Skin of body (tissue), 2 donors: ENCODE results near the gene RNF144A. TPM values are rescaled to one million over a fixed set of nuclear protein-coding genes. Genes with fewer than 3 reads are reported as not detected.
A peak's percentile ranks its signal among the peaks of the same experiment; 100 is the strongest.

Experiments used
- DNase-seq: peaks from one replicate; lab custom pipeline; 2025; lab: John Stamatoyannopoulos, UW
- total RNA-seq: library from RNA; depleted of rRNA; stranded (reverse); fragments of >200 nt; gene quantifications from one replicate; pipeline ENCODE4 v1.2.3, GENCODE V29; 2014

RNF144A gene
- total RNA-seq, 1 donor from 2014 or later = 15.3 TPM

- peak; percentile 24 for DNase-seq
These were observed 29.5 kb downstream of the RNF144A start for GRCh38 chr2:6946722-6947121.

- no peak for DNase-seq
These were observed 30.9 kb downstream of the RNF144A start for GRCh38 chr2:6947929-6948676.

GRCh38 chr2:6948677-6949351, 31.6 kb downstream of the RNF144A start:
- DNase-seq = no peak

- DNase-seq = no peak
These were observed 33.8 kb downstream of the RNF144A start for GRCh38 chr2:6951046-6951445.

- peak; percentile 69 for DNase-seq
These were observed 34.9 kb downstream of the RNF144A start for GRCh38 chr2:6952101-6952500.

GRCh38 chr2:6954586-6954985, 37.4 kb downstream of the RNF144A start:
- no peak for DNase-seq

- DNase-seq = no peak
These were observed 38.4 kb downstream of the RNF144A start for GRCh38 chr2:6955511-6956136.

GRCh38 chr2:6956566-6956965, 39.4 kb downstream of the RNF144A start:
- DNase-seq = no peak

- DNase-seq = no peak
These were observed 40.0 kb downstream of the RNF144A start for GRCh38 chr2:6957031-6957714.

- DNase-seq = no peak
These were observed 40.9 kb downstream of the RNF144A start for GRCh38 chr2:6957910-6958615.

GRCh38 chr2:6958616-6959235, 41.5 kb downstream of the RNF144A start:
- no peak for DNase-seq

GRCh38 chr2:6959751-6960150, 42.5 kb downstream of the RNF144A start:
- DNase-seq = no peak

- peak; percentile 77 for DNase-seq
These were observed 43.4 kb downstream of the RNF144A start for GRCh38 chr2:6960659-6961058.

GRCh38 chr2:6963727-6964126, 46.5 kb downstream of the RNF144A start:
- DNase-seq = no peak

- DNase-seq = no peak
These were observed 48.0 kb downstream of the RNF144A start for GRCh38 chr2:6965071-6965795.

GRCh38 chr2:6966446-6966940, 49.3 kb downstream of the RNF144A start:
- no peak for DNase-seq

GRCh38 chr2:6967301-6967700, 50.1 kb downstream of the RNF144A start:
- no peak for DNase-seq

GRCh38 chr2:6968319-6969100, 51.3 kb downstream of the RNF144A start:
- peak; percentile 10 for DNase-seq

- no peak for DNase-seq
These were observed 53.3 kb downstream of the RNF144A start for GRCh38 chr2:6970551-6970950.
